ENCODE data around the gene ACOT13.
"Not testable (repeated sequence)": the region's sequence is repeated elsewhere in the genome, so short reads cannot be mapped to it uniquely, and the experiment has no call there.

The ACOT13 gene

DNA sequence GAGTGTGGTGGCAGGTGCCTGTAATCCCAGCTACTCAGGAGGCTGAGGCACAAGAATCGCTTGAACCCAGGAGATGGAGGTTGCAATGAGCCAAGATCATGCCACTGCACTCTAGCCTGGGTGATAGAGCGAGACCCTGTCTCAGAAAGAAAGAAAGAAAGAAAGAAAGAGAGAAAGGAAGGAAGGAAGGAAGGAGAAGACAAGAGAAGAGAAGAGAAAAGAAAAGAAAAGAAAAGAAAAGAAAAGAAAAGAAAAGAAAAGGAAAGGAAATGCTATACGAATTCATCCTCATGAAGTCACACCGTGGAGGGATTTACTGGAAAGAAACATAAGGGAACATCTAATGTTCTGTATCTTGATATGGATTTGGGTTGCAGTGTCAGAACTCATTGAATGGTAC lies 67.8 kb downstream of the ACOT13 start:
- not testable (repeated sequence) for DNase-seq

DNA sequence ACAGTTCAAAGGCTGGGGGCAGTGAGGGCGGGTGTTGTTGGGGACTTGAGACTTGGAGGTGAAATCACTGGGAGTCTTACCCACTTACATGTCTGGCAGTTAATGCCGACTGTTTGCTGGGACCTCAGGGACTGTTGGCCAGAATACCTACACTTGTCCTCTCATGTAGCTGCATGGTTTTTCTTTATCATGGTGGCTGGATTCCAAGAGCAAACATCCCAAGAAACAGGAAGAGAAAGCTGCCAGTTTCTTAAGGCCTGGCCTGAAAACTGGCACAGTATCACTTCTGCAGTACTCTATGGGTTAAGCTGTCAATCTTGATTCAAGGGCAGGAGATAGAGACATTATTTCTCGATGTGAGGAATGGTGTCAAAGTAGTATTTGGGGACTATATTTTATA lies 71.9 kb downstream of the ACOT13 start:
- no peak for DNase-seq

DNA sequence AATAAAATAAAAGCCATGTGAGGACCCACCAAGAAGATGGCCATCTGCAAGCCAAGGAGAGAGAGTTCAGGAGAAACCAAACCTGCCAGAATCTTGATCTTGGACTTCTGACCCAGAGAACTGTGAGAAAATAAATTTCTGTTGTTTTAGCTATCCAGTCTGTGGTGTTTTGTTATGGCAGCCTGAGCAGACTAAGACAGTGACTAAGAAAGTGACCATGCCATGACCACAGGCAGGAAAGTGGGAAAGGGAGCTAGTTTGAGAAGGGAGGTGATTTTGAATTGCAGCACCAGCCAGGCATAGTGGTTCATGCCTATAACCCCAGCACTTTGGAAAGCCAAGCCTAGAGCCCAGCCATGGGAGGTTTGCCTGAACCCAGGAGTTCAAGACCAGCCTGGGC lies 74.0 kb downstream of the ACOT13 start:
- no peak for DNase-seq

- no peak for DNase-seq
Observed at GRCh38 chr6:24742216-24742738, 75.4 kb downstream of the ACOT13 start.

- peak; percentile 4 to 7 for DNase-seq
Observed at GRCh38 chr6:24743265-24743943, 76.5 kb downstream of the ACOT13 start.

DNA sequence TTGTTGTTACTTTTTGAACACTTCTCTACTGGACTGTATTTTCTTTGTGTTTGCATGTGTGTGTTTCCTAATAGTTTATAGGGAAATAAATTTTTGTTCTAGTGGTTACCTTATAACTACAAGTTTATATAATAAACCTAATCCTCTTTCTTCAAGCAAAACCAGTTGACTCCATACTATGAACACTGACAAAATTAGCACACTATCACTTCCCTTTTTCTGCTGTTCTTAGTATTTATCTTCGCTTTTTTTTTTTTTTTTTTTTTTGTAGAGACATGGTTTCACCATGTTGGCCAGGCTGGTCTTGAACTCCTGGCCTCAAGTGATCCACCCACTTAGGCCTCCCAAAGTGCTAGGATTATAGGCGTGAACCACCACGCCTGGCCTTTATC lies 77.1 kb downstream of the ACOT13 start:
- DNase-seq = no peak

GRCh38 chr6:24744911-24745310 lies 78.0 kb downstream of the ACOT13 start:
- DNase-seq = no peak

- no peak for DNase-seq
Observed at GRCh38 chr6:24749297-24749696, 82.4 kb downstream of the ACOT13 start.

- not testable (repeated sequence) for DNase-seq
Observed at GRCh38 chr6:24750878-24751277, 84.0 kb downstream of the ACOT13 start.

- DNase-seq = no peak
Observed at GRCh38 chr6:24752503-24752902, 85.6 kb downstream of the ACOT13 start.

DNA sequence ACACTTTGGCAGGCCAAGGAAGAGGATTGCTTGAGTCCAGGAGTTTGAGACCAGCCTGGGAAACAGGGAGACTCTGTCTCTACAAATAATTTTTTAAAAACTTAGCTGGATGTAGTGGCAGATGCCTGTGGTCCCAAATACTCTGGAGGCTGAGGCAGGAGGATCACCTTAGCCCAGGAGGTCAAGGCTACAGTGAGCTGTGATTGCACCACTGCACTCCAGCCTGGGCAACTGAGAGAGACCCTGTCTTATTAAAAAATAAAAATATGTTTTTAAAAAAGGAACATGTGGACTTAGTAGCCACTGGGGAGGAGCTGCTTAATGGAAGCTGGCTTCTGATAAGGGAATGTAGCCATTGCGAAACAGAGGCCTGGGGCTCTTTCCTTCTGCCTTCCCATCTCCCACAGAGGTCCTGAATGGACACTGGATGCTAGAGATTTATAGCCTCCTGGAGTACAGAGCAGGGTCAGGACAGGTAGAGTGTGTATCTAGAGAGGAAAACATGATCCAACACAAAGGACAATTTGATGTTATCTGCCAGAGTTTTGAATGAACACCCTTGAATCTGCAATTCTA lies 86.1 kb downstream of the ACOT13 start:
- no peak for DNase-seq

GRCh38 chr6:24753545-24753944 lies 86.7 kb downstream of the ACOT13 start:
- DNase-seq = no peak

GRCh38 chr6:24754378-24754777 lies 87.5 kb downstream of the ACOT13 start:
- DNase-seq = not testable (repeated sequence)

All from activated CD4-positive, alpha-beta T cell treated with anti-CD3 and anti-CD28 coated beads for 4 hours (primary cell).